HepG2 (cell line): ENCODE data around the gene PCSK6. TPM values are rescaled to one million over a fixed set of nuclear protein-coding genes. Genes with fewer than 3 reads are reported as not detected.

Experiments used
- RARA ChIP-seq: IDR thresholded peaks from 2 replicates; pipeline ENCODE4 v1.6.1; 2016; ENCODE audit warnings: missing genetic modification reagents, missing compliant biosample characterization
- SIN3A ChIP-seq: IDR thresholded peaks from 2 replicates; pipeline ENCODE4 v1.6.1; 2011; ENCODE audit warnings: low read depth, mild to moderate bottlenecking, control low read depth, low read length, borderline replicate concordance
- UBTF ChIP-seq: sonication (generic); formaldehyde crosslinking; IDR thresholded peaks from 2 replicates; pipeline ENCODE4 v1.4.0; 2020; ENCODE audit warnings: mild to moderate bottlenecking, missing genetic modification reagents
- ZBTB34 ChIP-seq: sonication (generic); formaldehyde crosslinking; IDR thresholded peaks from 2 replicates; pipeline ENCODE4 v1.8.0; 2022; ENCODE audit warnings: mild to moderate bottlenecking, missing genetic modification reagents
- ZNF644 ChIP-seq: IDR thresholded peaks from 2 replicates; pipeline ENCODE4 v1.6.1; 2016; ENCODE audit warnings: low read depth
- ZNF75D ChIP-seq: sonication (generic); formaldehyde crosslinking; IDR thresholded peaks from 2 replicates; pipeline ENCODE4 v1.8.1; 2023; ENCODE audit warnings: missing genetic modification reagents, mild to moderate bottlenecking, borderline replicate concordance
- polyA plus RNA-seq, 8 experiments: library from polyadenylated mRNA; depleted of rRNA in 3 of 8; stranded (reverse) in 7 of 8; unstranded in 1 of 8; fragments of >200 nt; fragmentation: Illumina TruSeq in 4 of 8; extraction: Trizol in 4 of 8; gene quantifications; 2 replicates each; pipeline versions ENCODE4 v1.2.1 to v1.2.3, GENCODE V29; 2011 to 2016; ENCODE audit warnings: low read depth in 4 of 8, missing spikeins in 1 of 8, mixed read lengths in 1 of 8; ENCODE audit not compliant: insufficient read depth in 1 of 8
- total RNA-seq, 5 experiments: library from RNA; depleted of rRNA; stranded (reverse); fragments of >200 nt; fragmentation: Illumina TruSeq; extraction: Trizol; gene quantifications; 2 replicates each; pipeline ENCODE4 v1.2.3, GENCODE V29; 2016; ENCODE audit warnings: low read depth in 1 of 5
- TF ChIP-seq, protein P1 (sequence below): sonication (generic); formaldehyde crosslinking; IDR thresholded peaks from 2 replicates; pipeline ENCODE4; 2020; ENCODE audit warnings: missing genetic modification reagents, mild to moderate bottlenecking, borderline replicate concordance
- TF ChIP-seq, protein P2 (sequence below), 2 experiments: fragments of 450-650 bp in 1 of 2; sonication (generic) in 1 of 2; formaldehyde crosslinking in 1 of 2; IDR thresholded peaks; 2 replicates each; pipeline versions ENCODE4 v1.6.1 to v1.8.0; 2016 to 2022; ENCODE audit warnings: antibody characterized with exemption in 1 of 2, mild to moderate bottlenecking in 1 of 2, missing genetic modification reagents in 1 of 2

PCSK6 gene
- total and polyA plus RNA-seq, 2 of the 13 experiments (the other 11 are each of a cell fraction or from before 2014, with no cell fraction given), result 56.5 to 155 TPM

- peak; percentile 73 for TF ChIP-seq RARA (CRISPR knock-in tag)
- TF ChIP-seq ZNF644 (CRISPR knock-in tag), result peak; percentile 7; the same call in 1 of the 2 replicates
- TF ChIP-seq, protein P1, sequence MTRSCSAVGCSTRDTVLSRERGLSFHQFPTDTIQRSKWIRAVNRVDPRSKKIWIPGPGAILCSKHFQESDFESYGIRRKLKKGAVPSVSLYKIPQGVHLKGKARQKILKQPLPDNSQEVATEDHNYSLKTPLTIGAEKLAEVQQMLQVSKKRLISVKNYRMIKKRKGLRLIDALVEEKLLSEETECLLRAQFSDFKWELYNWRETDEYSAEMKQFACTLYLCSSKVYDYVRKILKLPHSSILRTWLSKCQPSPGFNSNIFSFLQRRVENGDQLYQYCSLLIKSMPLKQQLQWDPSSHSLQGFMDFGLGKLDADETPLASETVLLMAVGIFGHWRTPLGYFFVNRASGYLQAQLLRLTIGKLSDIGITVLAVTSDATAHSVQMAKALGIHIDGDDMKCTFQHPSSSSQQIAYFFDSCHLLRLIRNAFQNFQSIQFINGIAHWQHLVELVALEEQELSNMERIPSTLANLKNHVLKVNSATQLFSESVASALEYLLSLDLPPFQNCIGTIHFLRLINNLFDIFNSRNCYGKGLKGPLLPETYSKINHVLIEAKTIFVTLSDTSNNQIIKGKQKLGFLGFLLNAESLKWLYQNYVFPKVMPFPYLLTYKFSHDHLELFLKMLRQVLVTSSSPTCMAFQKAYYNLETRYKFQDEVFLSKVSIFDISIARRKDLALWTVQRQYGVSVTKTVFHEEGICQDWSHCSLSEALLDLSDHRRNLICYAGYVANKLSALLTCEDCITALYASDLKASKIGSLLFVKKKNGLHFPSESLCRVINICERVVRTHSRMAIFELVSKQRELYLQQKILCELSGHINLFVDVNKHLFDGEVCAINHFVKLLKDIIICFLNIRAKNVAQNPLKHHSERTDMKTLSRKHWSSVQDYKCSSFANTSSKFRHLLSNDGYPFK (CRISPR knock-in tag), result no peak
- TF ChIP-seq UBTF (CRISPR knock-in tag), result peak; percentile 68; the same call in 1 of the 2 replicates
- TF ChIP-seq ZBTB34 (CRISPR knock-in tag), result no peak
- no peak for TF ChIP-seq ZNF75D (CRISPR knock-in tag)
- TF ChIP-seq, protein P2, sequence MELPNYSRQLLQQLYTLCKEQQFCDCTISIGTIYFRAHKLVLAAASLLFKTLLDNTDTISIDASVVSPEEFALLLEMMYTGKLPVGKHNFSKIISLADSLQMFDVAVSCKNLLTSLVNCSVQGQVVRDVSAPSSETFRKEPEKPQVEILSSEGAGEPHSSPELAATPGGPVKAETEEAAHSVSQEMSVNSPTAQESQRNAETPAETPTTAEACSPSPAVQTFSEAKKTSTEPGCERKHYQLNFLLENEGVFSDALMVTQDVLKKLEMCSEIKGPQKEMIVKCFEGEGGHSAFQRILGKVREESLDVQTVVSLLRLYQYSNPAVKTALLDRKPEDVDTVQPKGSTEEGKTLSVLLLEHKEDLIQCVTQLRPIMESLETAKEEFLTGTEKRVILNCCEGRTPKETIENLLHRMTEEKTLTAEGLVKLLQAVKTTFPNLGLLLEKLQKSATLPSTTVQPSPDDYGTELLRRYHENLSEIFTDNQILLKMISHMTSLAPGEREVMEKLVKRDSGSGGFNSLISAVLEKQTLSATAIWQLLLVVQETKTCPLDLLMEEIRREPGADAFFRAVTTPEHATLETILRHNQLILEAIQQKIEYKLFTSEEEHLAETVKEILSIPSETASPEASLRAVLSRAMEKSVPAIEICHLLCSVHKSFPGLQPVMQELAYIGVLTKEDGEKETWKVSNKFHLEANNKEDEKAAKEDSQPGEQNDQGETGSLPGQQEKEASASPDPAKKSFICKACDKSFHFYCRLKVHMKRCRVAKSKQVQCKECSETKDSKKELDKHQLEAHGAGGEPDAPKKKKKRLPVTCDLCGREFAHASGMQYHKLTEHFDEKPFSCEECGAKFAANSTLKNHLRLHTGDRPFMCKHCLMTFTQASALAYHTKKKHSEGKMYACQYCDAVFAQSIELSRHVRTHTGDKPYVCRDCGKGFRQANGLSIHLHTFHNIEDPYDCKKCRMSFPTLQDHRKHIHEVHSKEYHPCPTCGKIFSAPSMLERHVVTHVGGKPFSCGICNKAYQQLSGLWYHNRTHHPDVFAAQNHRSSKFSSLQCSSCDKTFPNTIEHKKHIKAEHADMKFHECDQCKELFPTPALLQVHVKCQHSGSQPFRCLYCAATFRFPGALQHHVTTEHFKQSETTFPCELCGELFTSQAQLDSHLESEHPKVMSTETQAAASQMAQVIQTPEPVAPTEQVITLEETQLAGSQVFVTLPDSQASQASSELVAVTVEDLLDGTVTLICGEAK (IDR thresholded peaks at IDR 0.05), result no peak
- TF ChIP-seq, protein P2 (CRISPR knock-in tag; IDR thresholded peaks at IDR 0.05), result peak; percentile 71; the same call in 1 of the 2 replicates
- 0 out of 2 replicates have a peak, but pooled peaks have one; percentile 11 for TF ChIP-seq SIN3A
Observed at GRCh38 chr15:101488300-101489164, 975 bp downstream of the PCSK6 start (continued).
